ENCODE data around the gene ITIH3. TPM values are rescaled to one million over a fixed set of nuclear protein-coding genes. Genes with fewer than 3 reads are reported as not detected.

ITIH3 gene
- polyA plus RNA-seq, 1 donor from 2014 or later = not detected

DNA sequence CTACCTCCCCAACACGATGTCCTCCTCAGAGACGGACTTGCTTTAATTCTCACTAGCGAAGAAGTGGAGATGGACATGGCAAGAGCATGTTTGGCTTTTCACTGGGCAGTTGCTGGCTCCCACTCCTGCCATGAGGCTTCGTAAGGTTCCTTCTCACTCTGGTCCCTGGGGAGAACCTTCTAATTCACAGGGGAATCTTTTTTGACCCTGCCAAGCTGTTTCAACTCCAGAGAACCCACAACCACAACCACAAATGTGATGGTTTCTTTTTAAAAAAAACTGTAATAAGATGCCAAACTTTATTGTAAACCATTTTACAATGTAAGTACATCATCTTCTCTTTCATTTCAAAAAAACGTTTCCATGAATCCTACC is 41.9 kb downstream of the ITIH3 start:
- Histone ChIP-seq H3K4me3 (ENCODE audit: low read length) (no peak overlapping the region), H3K79me2 (replicated peaks; ENCODE audit: insufficient read depth, low read length) (no peaks in the 10 kb centered on the region), H4K20me1 (ENCODE audit: insufficient read depth) (no peaks in the 10 kb centered on the region), H3K27me3 (ENCODE audit: insufficient read depth, low read depth, low read length) (no peaks in the 10 kb centered on the region), H3F3A (ENCODE audit: insufficient read depth, low read length, poor library complexity, severe bottlenecking) (no peaks in the 10 kb centered on the region), H3K9me3 (ENCODE audit: low read length) (no peaks in the 10 kb centered on the region), H2AFZ (ENCODE audit: low read depth, low read length) (no peak overlapping the region), H3K27ac (ENCODE audit: low read length) (no peak overlapping the region), H3K4me2 (ENCODE audit: low read length) (no peak overlapping the region), H3K9ac (ENCODE audit: low read length) (no peak overlapping the region), H3K9me2 (ENCODE audit: insufficient read depth, low read length) (no peaks in the 10 kb centered on the region), H3K36me3 (ENCODE audit: insufficient read depth, low read length) (peaks cover 5% of the 10 kb centered on the region)
- TF ChIP-seq EZH2 (IDR thresholded peaks at IDR 0.05; ENCODE audit: borderline replicate concordance, insufficient read depth, low read length, poor library complexity, severe bottlenecking) (no peak), RAD21 (conservative IDR thresholded peaks at IDR 0.05) (no peak), SMC3 (conservative IDR thresholded peaks at IDR 0.05; ENCODE audit: poor library complexity) (no peak), TAF1 (IDR thresholded peaks at IDR 0.05; ENCODE audit: low read depth) (no peak), EP300 (conservative IDR thresholded peaks at IDR 0.05; ENCODE audit: poor library complexity, severe bottlenecking) (no peak), MXI1 (conservative IDR thresholded peaks at IDR 0.05; ENCODE audit: poor library complexity, severe bottlenecking) (no peak), POLR2AphosphoS5 (IDR thresholded peaks at IDR 0.05) (no peak)
- TF ChIP-seq, protein P1, sequence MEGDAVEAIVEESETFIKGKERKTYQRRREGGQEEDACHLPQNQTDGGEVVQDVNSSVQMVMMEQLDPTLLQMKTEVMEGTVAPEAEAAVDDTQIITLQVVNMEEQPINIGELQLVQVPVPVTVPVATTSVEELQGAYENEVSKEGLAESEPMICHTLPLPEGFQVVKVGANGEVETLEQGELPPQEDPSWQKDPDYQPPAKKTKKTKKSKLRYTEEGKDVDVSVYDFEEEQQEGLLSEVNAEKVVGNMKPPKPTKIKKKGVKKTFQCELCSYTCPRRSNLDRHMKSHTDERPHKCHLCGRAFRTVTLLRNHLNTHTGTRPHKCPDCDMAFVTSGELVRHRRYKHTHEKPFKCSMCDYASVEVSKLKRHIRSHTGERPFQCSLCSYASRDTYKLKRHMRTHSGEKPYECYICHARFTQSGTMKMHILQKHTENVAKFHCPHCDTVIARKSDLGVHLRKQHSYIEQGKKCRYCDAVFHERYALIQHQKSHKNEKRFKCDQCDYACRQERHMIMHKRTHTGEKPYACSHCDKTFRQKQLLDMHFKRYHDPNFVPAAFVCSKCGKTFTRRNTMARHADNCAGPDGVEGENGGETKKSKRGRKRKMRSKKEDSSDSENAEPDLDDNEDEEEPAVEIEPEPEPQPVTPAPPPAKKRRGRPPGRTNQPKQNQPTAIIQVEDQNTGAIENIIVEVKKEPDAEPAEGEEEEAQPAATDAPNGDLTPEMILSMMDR (IDR thresholded peaks at IDR 0.05; ENCODE audit: poor library complexity, severe bottlenecking) = no peak
- TF ChIP-seq, protein P2, sequence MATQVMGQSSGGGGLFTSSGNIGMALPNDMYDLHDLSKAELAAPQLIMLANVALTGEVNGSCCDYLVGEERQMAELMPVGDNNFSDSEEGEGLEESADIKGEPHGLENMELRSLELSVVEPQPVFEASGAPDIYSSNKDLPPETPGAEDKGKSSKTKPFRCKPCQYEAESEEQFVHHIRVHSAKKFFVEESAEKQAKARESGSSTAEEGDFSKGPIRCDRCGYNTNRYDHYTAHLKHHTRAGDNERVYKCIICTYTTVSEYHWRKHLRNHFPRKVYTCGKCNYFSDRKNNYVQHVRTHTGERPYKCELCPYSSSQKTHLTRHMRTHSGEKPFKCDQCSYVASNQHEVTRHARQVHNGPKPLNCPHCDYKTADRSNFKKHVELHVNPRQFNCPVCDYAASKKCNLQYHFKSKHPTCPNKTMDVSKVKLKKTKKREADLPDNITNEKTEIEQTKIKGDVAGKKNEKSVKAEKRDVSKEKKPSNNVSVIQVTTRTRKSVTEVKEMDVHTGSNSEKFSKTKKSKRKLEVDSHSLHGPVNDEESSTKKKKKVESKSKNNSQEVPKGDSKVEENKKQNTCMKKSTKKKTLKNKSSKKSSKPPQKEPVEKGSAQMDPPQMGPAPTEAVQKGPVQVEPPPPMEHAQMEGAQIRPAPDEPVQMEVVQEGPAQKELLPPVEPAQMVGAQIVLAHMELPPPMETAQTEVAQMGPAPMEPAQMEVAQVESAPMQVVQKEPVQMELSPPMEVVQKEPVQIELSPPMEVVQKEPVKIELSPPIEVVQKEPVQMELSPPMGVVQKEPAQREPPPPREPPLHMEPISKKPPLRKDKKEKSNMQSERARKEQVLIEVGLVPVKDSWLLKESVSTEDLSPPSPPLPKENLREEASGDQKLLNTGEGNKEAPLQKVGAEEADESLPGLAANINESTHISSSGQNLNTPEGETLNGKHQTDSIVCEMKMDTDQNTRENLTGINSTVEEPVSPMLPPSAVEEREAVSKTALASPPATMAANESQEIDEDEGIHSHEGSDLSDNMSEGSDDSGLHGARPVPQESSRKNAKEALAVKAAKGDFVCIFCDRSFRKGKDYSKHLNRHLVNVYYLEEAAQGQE (IDR thresholded peaks at IDR 0.05; ENCODE audit: borderline replicate concordance) = no peak

DNA sequence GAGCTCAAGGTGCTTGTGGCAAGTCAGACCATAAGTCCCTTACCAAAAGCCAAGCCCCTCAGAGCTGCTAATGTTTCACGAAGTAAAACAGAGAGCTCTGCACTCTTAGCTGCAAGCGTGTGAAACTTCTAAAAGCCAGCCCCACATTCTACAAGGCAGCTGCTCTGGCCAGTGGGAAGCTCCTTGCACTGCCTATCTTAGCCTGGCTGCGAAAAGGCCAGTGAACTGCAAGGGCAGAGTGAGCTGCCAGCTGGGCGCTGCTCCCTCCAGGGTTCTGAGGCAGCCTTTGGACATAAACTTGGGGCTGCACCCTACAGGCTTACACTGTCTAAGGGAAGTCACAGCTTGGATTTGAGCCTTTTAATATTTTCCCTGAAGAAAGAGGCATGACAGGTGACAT is 42.4 kb downstream of the ITIH3 start:
- H3K4me3 ChIP-seq (ENCODE audit: low read length) = no peak overlapping the region
- H3K27me3 ChIP-seq (ENCODE audit: insufficient read depth, low read depth, low read length) = no peaks in the 10 kb centered on the region
- H2AFZ ChIP-seq (ENCODE audit: low read depth, low read length) = no peak overlapping the region
- no peaks in the 10 kb centered on the region for H3K9me3 ChIP-seq (ENCODE audit: low read length)
- TF ChIP-seq EP300 (conservative IDR thresholded peaks at IDR 0.05; ENCODE audit: poor library complexity, severe bottlenecking) (no peak), TAF1 (IDR thresholded peaks at IDR 0.05; ENCODE audit: low read depth) (no peak), RAD21 (conservative IDR thresholded peaks at IDR 0.05) (no peak), EZH2 (IDR thresholded peaks at IDR 0.05; ENCODE audit: borderline replicate concordance, insufficient read depth, low read length, poor library complexity, severe bottlenecking) (no peak), POLR2AphosphoS5 (IDR thresholded peaks at IDR 0.05) (no peak), SMC3 (conservative IDR thresholded peaks at IDR 0.05; ENCODE audit: poor library complexity) (no peak), MXI1 (conservative IDR thresholded peaks at IDR 0.05; ENCODE audit: poor library complexity, severe bottlenecking) (no peak)
- TF ChIP-seq, protein P2 (IDR thresholded peaks at IDR 0.05; ENCODE audit: borderline replicate concordance) = no peak
- TF ChIP-seq, protein P1 (IDR thresholded peaks at IDR 0.05; ENCODE audit: poor library complexity, severe bottlenecking) = no peak
- H4K20me1 ChIP-seq (ENCODE audit: insufficient read depth) = no peaks in the 10 kb centered on the region
- H3K4me2 ChIP-seq (ENCODE audit: low read length) = no peak overlapping the region
- no peak overlapping the region for H3K27ac ChIP-seq (ENCODE audit: low read length)
- H3F3A ChIP-seq (ENCODE audit: insufficient read depth, low read length, poor library complexity, severe bottlenecking) = no peaks in the 10 kb centered on the region
- H3K79me2 ChIP-seq (replicated peaks; ENCODE audit: insufficient read depth, low read length) = no peaks in the 10 kb centered on the region
- H3K9me2 ChIP-seq (ENCODE audit: insufficient read depth, low read length) = no peaks in the 10 kb centered on the region
- no peak overlapping the region for H3K9ac ChIP-seq (ENCODE audit: low read length)
- H3K36me3 ChIP-seq (ENCODE audit: insufficient read depth, low read length) = peaks cover 5% of the 10 kb centered on the region

All from neural cell (in vitro differentiated cells).